GM19193 (cell line): ENCODE results near the gene MLLT3.

Experiments used
- POLR2A ChIP-seq: IDR thresholded peaks from 4 replicates; pipeline ENCODE4 v1.6.1; 2011; ENCODE audit not compliant: insufficient read depth, insufficient read length; ENCODE audit errors: extremely low read depth

The MLLT3 gene

GRCh38 chr9:20618361-20618802 is 3.9 kb downstream of the MLLT3 start:
- no peak for TF ChIP-seq POLR2A

- no peak for TF ChIP-seq POLR2A
These were observed 5.5 kb downstream of the MLLT3 start for GRCh38 chr9:20616808-20617207.

DNA sequence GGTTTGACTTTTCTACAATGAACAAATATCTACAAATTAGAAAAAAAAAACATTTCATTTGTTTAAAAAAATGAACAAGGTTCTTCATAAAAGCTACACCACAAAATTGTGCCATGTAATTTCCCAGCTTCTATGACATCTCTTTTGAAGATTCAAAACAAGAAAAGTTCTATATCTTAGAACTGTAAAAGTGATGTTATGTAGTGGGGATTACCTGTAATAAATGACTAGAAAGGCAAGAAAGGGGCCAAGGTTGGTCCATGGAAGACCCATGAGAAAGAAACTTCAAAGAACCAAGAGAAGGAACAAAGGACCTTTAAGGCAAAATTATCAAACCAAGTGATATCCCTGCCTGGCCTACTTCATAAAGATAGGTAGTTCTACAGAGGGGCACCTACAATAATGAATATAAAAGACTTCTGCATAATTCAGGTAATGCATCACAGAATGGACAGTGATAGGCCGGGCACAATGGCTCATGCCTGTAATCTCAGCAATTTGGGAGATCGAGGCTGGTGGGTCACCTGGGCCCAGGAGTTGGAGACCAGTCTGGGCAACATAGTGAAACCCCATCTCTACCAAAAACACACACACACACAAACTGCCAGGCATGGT is 7.6 kb downstream of the MLLT3 start:
- no peak for TF ChIP-seq POLR2A

- TF ChIP-seq POLR2A = no peak
These were observed 10.5 kb downstream of the MLLT3 start for GRCh38 chr9:20611691-20612287.

DNA sequence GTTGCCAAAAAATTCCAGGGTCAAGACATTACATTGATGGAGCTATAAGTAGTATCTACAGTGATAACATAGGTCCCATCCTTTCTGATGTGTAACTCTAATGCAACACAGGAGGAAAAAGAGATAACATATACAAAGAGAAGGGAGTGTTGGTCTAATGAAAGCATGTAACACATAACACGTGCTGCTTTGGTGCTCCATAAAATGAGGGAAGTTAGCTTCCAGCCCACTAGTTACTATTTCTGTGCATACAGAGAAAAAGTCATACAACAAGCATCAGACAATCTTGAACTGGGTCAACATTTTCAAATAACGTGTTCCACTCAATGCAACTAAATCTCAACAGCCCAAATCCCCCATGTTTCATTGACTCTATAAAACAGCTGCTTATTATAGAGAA is 11.7 kb downstream of the MLLT3 start:
- TF ChIP-seq POLR2A = no peak

DNA sequence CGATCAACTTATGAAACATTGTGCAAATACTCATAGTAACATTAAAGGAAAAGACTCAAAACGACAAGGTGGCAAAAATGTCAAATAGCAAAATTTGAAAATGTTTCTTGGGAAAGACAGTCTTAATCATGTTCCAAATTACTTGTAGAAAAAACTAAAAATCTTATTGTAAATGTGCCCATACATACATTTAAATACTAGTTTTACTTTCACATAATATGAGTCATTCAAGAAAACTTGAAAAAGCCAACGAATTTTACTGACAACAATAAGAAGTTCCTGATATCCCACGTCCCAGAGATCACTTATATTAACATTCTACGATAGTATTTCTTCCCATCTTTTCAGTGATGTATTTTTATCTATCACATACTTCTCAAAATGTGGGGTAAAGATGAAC is 13.7 kb downstream of the MLLT3 start:
- no peak for TF ChIP-seq POLR2A

GRCh38 chr9:20606652-20607051 is 15.6 kb downstream of the MLLT3 start:
- TF ChIP-seq POLR2A = no peak

DNA sequence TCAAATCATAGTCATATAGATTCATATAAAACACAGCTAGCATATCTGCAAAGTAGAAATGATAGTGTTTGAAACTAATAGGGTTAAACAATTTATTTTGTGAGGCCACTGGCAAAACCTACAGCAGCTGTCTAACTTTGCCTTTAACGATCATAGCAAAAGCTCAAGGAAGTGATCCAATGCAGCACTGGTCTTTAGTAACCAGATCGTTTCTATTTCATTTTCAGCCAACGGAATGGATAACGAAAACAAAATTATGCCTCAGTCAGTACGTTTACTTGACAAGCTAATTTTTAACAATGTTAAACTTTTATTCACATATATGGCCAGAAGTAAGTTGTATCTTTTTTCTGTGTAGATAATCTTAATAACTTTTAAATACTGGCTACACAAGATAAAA is 17.7 kb downstream of the MLLT3 start:
- no peak for TF ChIP-seq POLR2A

DNA sequence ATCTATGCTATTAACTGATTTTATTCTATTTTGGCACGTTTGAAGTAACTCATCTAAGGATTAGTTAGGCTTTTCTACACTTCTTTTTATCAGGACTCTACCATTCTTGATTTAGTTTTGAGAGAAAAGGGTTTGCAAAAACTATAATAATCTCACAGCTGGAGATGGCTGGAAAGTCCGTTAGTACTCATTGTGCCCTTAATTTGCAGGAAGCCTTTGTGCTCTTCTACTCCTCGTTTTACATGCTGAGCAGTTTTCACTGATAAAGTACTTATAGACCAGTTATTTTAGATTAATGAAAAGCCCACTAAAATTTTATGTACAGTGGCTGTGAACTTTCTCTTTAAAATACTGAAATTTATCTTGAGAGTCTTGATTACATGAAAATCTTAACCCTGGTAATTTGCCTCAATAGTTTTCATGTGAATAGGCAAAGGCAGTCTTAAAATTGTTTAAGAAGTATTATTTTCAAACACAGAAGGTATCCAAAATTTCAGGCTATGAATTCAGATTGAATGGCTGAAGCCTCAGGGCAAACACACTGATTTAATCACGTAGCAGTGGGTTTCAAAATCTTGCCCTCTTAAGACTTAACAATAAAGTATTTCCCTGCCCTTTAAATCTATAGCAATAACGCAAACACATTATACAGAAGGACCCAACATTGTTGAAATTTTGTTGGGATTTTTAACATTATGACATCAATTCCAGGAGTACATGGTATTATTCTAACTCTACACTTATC is 18.6 kb downstream of the MLLT3 start:
- TF ChIP-seq POLR2A = no peak

GRCh38 chr9:20601292-20601691 is 21.0 kb downstream of the MLLT3 start:
- no peak for TF ChIP-seq POLR2A

DNA sequence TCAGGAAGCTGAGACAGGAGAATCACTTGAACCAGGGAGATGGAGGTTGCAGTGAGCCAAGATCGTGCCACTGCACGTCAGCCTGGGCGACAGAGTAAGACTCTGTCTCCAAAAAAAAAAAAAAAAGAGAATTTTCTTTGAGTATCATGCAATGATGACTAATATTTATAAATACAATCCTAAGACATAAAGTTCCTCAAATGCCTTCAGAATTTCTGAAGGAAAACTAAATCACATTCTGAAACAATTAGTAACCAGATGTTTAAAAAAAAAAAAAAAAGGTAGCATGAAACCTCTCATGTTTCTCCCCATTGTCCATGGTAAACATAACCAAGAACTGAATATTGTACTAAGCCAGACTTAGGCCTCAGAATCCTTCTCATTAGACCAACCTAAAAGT is 23.1 kb downstream of the MLLT3 start:
- TF ChIP-seq POLR2A = no peak

- no peak for TF ChIP-seq POLR2A
These were observed 23.9 kb downstream of the MLLT3 start for GRCh38 chr9:20598367-20598766.

- no peak for TF ChIP-seq POLR2A
These were observed 24.4 kb downstream of the MLLT3 start for GRCh38 chr9:20597862-20598261.

GRCh38 chr9:20594608-20595007 is 27.7 kb downstream of the MLLT3 start:
- TF ChIP-seq POLR2A = no peak

GRCh38 chr9:20593537-20593936 is 28.8 kb downstream of the MLLT3 start:
- TF ChIP-seq POLR2A = no peak

DNA sequence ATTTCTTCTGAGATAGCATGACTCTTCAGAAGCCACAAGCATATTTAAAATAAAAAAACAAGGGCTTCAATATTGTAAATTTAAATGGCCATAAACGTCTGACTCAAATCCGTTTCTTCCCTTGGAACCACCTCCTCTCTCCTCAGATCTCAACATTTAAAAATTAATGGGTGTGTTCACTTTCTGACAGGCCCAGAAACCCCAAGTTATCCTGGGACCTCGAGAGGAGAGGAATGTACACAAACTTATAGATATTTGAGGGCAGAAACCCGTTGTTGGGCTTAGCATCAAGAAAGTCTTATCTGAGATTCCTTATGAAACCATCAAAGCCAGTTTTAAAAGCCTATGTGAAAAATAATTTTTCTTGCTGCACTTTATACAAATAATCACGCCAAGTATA is 29.2 kb downstream of the MLLT3 start:
- TF ChIP-seq POLR2A = no peak
